Suprapubic skin (tissue), 4 donors: Measurements from ENCODE around the gene MAP7D2.
"Not testable (repeated sequence)": the region's sequence is repeated elsewhere in the genome, so short reads cannot be mapped to it uniquely, and the experiment has no call there.

Experiments used
- POLR2A ChIP-seq, 2 donors: fragments of 450-650 bp; IDR thresholded peaks; one replicate each; pipeline ENCODE4 v1.6.1; 2017; ENCODE audit warnings: antibody characterized with exemption in 2 of 2, mild to moderate bottlenecking in 2 of 2, moderate library complexity in 2 of 2
- POLR2AphosphoS5 ChIP-seq, 3 donors: sonication (generic); formaldehyde crosslinking; IDR thresholded peaks; one replicate each; pipeline ENCODE4 v1.6.1; 2017; ENCODE audit warnings: antibody characterized with exemption in 3 of 3
- TF ChIP-seq, protein P1 (sequence below), 2 donors: fragments of 200-600 bp in 1 of 2; fragments of 450-650 bp in 1 of 2; sonication (generic) in 1 of 2; IDR thresholded peaks; one replicate each; pipeline ENCODE4 v1.5.1; 2016 to 2019; ENCODE audit warnings: antibody characterized with exemption in 2 of 2, mild to moderate bottlenecking in 1 of 2, moderate library complexity in 1 of 2

DNA sequence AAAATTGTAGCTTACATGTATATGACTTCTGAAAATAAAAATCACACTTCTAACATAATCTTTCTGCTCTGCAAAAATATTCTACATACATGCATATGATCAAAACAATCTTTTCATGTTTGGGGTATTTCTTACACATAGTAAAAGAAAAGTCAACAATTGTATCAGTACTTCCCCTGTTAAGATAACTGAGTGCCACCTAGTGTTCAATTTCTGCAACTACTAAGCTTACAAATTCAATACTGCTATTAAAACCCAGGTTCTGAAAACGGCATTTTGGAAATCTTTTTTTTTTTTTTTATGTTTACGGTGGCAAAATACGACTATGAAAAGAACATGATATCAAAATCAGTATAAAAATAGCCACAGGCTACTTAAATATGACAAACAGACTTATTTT is 10.7 kb upstream of the MAP7D2 start:
- TF ChIP-seq POLR2AphosphoS5, POLR2A (IDR thresholded peaks at IDR 0.05): not testable (repeated sequence)
- TF ChIP-seq, protein P1, sequence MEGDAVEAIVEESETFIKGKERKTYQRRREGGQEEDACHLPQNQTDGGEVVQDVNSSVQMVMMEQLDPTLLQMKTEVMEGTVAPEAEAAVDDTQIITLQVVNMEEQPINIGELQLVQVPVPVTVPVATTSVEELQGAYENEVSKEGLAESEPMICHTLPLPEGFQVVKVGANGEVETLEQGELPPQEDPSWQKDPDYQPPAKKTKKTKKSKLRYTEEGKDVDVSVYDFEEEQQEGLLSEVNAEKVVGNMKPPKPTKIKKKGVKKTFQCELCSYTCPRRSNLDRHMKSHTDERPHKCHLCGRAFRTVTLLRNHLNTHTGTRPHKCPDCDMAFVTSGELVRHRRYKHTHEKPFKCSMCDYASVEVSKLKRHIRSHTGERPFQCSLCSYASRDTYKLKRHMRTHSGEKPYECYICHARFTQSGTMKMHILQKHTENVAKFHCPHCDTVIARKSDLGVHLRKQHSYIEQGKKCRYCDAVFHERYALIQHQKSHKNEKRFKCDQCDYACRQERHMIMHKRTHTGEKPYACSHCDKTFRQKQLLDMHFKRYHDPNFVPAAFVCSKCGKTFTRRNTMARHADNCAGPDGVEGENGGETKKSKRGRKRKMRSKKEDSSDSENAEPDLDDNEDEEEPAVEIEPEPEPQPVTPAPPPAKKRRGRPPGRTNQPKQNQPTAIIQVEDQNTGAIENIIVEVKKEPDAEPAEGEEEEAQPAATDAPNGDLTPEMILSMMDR (IDR thresholded peaks at IDR 0.05), result not testable (repeated sequence)
